ENCODE data around the gene RPL10A.
"Not testable (repeated sequence)": the region's sequence is repeated elsewhere in the genome, so short reads cannot be mapped to it uniquely, and the experiment has no call there.

Gene RPL10A

DNA sequence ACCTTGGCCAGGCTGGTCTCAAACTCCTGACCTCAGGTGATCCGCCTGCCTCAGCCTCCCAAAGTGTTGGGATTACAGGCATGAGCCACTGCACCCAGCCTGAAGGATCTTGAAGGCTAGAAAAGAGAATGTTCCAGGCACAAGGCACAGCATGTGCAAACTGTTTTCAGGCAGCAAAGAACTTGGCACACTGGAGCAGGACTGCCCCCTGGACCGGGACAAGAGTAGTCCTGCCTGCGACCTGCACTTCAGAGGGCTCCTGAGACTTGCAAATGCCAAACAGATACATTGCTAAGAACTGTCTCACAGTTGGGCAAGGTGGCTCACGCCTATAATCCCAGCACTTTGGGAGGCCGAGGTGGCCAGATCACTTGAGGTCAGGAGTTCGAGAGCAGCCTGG lies 47.7 kb downstream of the RPL10A start:
- DNase-seq, result not testable (repeated sequence)

DNA sequence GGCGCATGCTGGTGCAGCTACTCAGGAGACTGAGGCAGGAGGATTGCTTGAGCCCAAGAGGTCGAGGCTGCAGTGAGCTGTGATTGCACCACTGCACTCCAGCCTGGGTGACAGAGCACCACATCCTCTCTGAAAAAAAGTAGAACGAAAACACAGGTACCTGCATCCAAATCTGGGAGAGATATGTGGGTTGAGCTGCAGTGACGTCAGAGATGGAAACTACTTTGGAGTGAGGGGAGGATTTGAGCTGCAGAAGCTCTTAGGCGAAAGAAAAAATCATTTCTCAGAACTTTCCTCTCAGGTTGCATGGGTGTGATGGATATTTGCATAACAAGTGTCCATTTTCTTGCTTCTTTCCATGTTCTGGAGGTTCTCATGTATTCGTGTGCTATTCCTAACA lies 48.5 kb downstream of the RPL10A start:
- DNase-seq, result no peak

DNA sequence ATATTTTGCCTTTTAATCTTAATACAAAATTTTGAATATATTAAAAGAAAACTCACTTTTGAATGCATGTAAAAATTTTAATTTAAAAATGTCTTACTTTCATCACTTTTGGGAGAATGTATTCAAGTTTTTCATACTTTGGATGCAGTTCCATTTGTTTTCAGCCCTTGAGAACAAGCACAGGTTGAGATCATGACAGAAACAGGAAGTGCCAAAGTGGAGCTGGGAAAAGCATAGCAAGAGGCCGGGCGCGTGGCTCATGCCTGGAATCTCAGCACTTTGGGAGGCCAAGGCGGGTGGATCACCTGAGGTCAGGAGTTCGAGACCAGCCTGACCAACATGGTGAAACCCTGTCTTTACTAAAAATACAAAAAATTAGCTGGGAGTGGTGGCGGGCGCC lies 49.8 kb downstream of the RPL10A start:
- not testable (repeated sequence) for DNase-seq

DNA sequence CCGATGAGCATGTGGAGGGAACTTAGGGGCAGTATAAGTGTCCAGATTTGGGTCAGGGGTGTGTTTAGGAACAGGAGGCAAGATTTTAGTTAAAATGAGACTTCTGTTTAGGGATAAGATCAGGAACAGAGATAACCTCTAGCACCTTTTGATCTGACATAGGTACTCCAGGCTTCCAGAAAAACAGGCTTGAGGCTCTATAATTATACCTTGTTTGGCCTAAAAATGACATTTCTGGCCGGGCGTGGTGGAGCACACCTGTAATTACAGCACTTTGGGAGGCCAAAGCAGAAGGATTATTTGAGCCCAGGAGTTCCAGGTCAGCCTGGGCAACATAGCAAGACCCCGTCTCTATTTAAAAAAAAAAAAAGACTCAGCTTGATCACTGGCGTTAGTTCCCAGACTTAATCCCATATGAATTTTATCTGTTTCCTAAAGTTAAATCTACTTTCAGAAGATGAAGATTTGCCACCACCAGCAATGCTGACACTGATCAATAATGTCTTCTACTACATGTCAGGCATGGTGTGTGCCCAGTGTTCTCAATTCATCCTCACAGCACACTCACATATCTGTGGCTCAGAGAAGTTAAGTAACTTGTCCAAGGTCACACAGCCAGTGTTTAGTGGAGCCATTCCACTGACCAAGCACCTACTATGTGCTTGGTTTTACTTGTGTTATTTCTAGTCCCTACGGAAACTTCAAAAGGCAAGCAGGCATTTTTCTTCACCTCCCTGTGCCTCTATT lies 50.5 kb downstream of the RPL10A start:
- DNase-seq, result no peak

GRCh38 chr6:35519313-35520015 lies 51.3 kb downstream of the RPL10A start:
- no peak for DNase-seq
